TTC549 (cell line): ENCODE measurements around the gene FYTTD1.

ENCODE experiments used
- FAIRE-seq: peaks from 2 replicates; lab custom pipeline; 2012; peaks lifted over from hg19 to GRCh38; lab: Jason Lieb, UNC

FYTTD1 gene

GRCh38 chr3:197793247-197793646 is 43.6 kb downstream of the FYTTD1 start:
- FAIRE-seq = no peak

GRCh38 chr3:197794115-197794514 is 44.4 kb downstream of the FYTTD1 start:
- no peak for FAIRE-seq

GRCh38 chr3:197795200-197795599 is 45.5 kb downstream of the FYTTD1 start:
- FAIRE-seq = no peak

GRCh38 chr3:197796087-197796486 is 46.4 kb downstream of the FYTTD1 start:
- no peak for FAIRE-seq

- FAIRE-seq = no peak
These were observed 49.2 kb downstream of the FYTTD1 start for GRCh38 chr3:197798863-197799262.

- no peak for FAIRE-seq
These were observed 50.7 kb downstream of the FYTTD1 start for GRCh38 chr3:197800379-197800778.

GRCh38 chr3:197801891-197802778 is 52.5 kb downstream of the FYTTD1 start:
- no peak for FAIRE-seq

GRCh38 chr3:197802779-197803459 is 53.2 kb downstream of the FYTTD1 start:
- FAIRE-seq = no peak

GRCh38 chr3:197804511-197804910 is 54.8 kb downstream of the FYTTD1 start:
- no peak for FAIRE-seq

- FAIRE-seq = no peak
These were observed 58.4 kb downstream of the FYTTD1 start for GRCh38 chr3:197807969-197808587.

GRCh38 chr3:197809356-197810020 is 59.8 kb downstream of the FYTTD1 start:
- FAIRE-seq = no peak

GRCh38 chr3:197810901-197811300 is 61.2 kb downstream of the FYTTD1 start:
- no peak for FAIRE-seq

GRCh38 chr3:197811343-197811742 is 61.7 kb downstream of the FYTTD1 start:
- no peak for FAIRE-seq

GRCh38 chr3:197814372-197814771 is 64.7 kb downstream of the FYTTD1 start:
- FAIRE-seq = no peak

GRCh38 chr3:197820550-197821335 is 71.1 kb downstream of the FYTTD1 start:
- FAIRE-seq = no peak

GRCh38 chr3:197829397-197830045 is 79.8 kb downstream of the FYTTD1 start:
- FAIRE-seq = no peak

GRCh38 chr3:197830308-197830966 is 80.8 kb downstream of the FYTTD1 start:
- FAIRE-seq = no peak

- FAIRE-seq = no peak
These were observed 81.3 kb downstream of the FYTTD1 start for GRCh38 chr3:197830967-197831313.

- FAIRE-seq = no peak
These were observed 84.4 kb downstream of the FYTTD1 start for GRCh38 chr3:197833930-197834715.

GRCh38 chr3:197835509-197835908 is 85.8 kb downstream of the FYTTD1 start:
- no peak for FAIRE-seq
